GM23338 (cell line): ENCODE results near the gene MGAT4B. TPM values are rescaled to one million over a fixed set of nuclear protein-coding genes. Genes with fewer than 3 reads are reported as not detected.

ENCODE experiments used
- ATAC-seq: fragments of 200-7000 bp; cut with Tn5 transposase; 3 replicates; pipeline ENCODE4 v1.9.1; 2020
- DNase-seq: peaks from one replicate; pipeline ENCODE4 v3.0.0-alpha.2; 2015; ENCODE audit warnings: low spot score
- H2AFZ ChIP-seq: fragments of 200-600 bp; sonication (generic); 2 replicates; pipeline ENCODE4 v1.8.0; 2016; ENCODE audit warnings: antibody characterized with exemption, mild to moderate bottlenecking, moderate library complexity
- H3F3A ChIP-seq: fragments of 200-600 bp; sonication (generic); replicated peaks from 2 replicates; pipeline ENCODE4 v1.8.0; 2017; ENCODE audit warnings: antibody characterized with exemption, mixed run types, low read depth
- H3K27ac ChIP-seq: fragments of 200-600 bp; sonication (generic); 2 replicates; pipeline ENCODE4 v1.6.1; 2016; ENCODE audit warnings: low read depth
- H3K27me3 ChIP-seq: fragments of 200-600 bp; sonication (generic); 2 replicates; pipeline ENCODE4 v1.8.0; 2016; ENCODE audit warnings: mild to moderate bottlenecking, mixed run types, moderate library complexity; ENCODE audit not compliant: insufficient read depth
- H3K36me3 ChIP-seq: fragments of 200-600 bp; sonication (generic); 2 replicates; pipeline ENCODE4 v1.8.0; 2016; ENCODE audit warnings: mild to moderate bottlenecking; ENCODE audit not compliant: insufficient read depth
- H3K4me1 ChIP-seq: fragments of 200-600 bp; sonication (generic); 2 replicates; pipeline ENCODE4 v1.8.0; 2016; ENCODE audit warnings: mild to moderate bottlenecking, moderate library complexity; ENCODE audit not compliant: insufficient read depth
- H3K4me2 ChIP-seq: fragments of 200-600 bp; sonication (generic); 2 replicates; pipeline ENCODE4 v1.7.1; 2017; ENCODE audit warnings: mixed run types
- H3K4me3 ChIP-seq: fragments of 200-600 bp; sonication (generic); 2 replicates; pipeline ENCODE4 v1.6.1; 2016; ENCODE audit warnings: mixed run types
- H3K79me2 ChIP-seq: fragments of 200-600 bp; sonication (generic); replicated peaks from 2 replicates; pipeline ENCODE4 v1.8.0; 2017; ENCODE audit warnings: mild to moderate bottlenecking; ENCODE audit not compliant: insufficient read depth
- H3K9me2 ChIP-seq: fragments of 200-600 bp; sonication (generic); 2 replicates; pipeline ENCODE4 v1.8.0; 2017; ENCODE audit not compliant: insufficient read depth
- H4K20me1 ChIP-seq: fragments of 200-600 bp; sonication (generic); replicated peaks from 2 replicates; pipeline ENCODE4 v1.8.0; 2017; ENCODE audit warnings: mild to moderate bottlenecking; ENCODE audit not compliant: insufficient read depth
- H3K27ac Mint-ChIP-seq: 2 replicates; pipeline ENCODE4 v1.8.0; 2020; ENCODE audit warnings: inconsistent platforms, mild to moderate bottlenecking, moderate library complexity, mixed read lengths
- H3K27me3 Mint-ChIP-seq: 3 replicates; pipeline ENCODE4 v1.8.0; 2022; ENCODE audit warnings: low read depth, mild to moderate bottlenecking, moderate library complexity, mixed read lengths, inconsistent platforms; ENCODE audit not compliant: insufficient read depth, poor library complexity
- H3K36me3 Mint-ChIP-seq: 3 replicates; pipeline ENCODE4 v1.8.0; 2021; ENCODE audit warnings: low read depth, mild to moderate bottlenecking, inconsistent platforms, moderate library complexity, mixed read lengths
- H3K4me1 Mint-ChIP-seq: 3 replicates; pipeline ENCODE4 v1.8.0; 2020; ENCODE audit warnings: mild to moderate bottlenecking, inconsistent platforms, mixed read lengths
- H3K4me3 Mint-ChIP-seq: 3 replicates; pipeline ENCODE4 v1.8.0; 2021; ENCODE audit warnings: moderate library complexity, mild to moderate bottlenecking, inconsistent platforms, mixed read lengths
- H3K9me3 Mint-ChIP-seq: 3 replicates; pipeline ENCODE4 v1.8.0; 2020; ENCODE audit warnings: moderate library complexity, mild to moderate bottlenecking, inconsistent platforms, mixed read lengths
- CREB1 ChIP-seq: fragments of 250-450 bp; sonication (Bioruptor Pico); IDR thresholded peaks from 2 replicates; pipeline ENCODE4 v1.5.0; 2020; ENCODE audit warnings: low read depth, mild to moderate bottlenecking, moderate library complexity
- ETS1 ChIP-seq: IDR thresholded peaks from 2 replicates; pipeline ENCODE4 v1.6.1; 2016; ENCODE audit warnings: antibody characterized with exemption
- EZH2 ChIP-seq: fragments of 200-600 bp; sonication (generic); IDR thresholded peaks from one replicate; pipeline ENCODE4 v1.8.0; 2017; ENCODE audit warnings: antibody characterized with exemption, mild to moderate bottlenecking, low read depth; ENCODE audit not compliant: unreplicated experiment
- EZH2phosphoT487 ChIP-seq: fragments of 200-600 bp; sonication (generic); IDR thresholded peaks from one replicate; pipeline ENCODE4 v1.8.1; 2018; ENCODE audit warnings: antibody characterized with exemption; ENCODE audit not compliant: unreplicated experiment
- JUNB ChIP-seq: IDR thresholded peaks from one replicate; pipeline ENCODE4 v1.6.1; 2016; ENCODE audit warnings: antibody characterized with exemption; ENCODE audit not compliant: unreplicated experiment
- NANOG ChIP-seq: IDR thresholded peaks from 2 replicates; pipeline ENCODE4 v1.6.1; 2016; ENCODE audit warnings: antibody characterized with exemption, borderline replicate concordance
- POLR2AphosphoS5 ChIP-seq: IDR thresholded peaks from 2 replicates; pipeline ENCODE4 v1.6.1; 2016; ENCODE audit warnings: antibody characterized with exemption, low read depth
- REST ChIP-seq: IDR thresholded peaks from one replicate; pipeline ENCODE4 v1.6.1; 2018; ENCODE audit warnings: antibody characterized with exemption; ENCODE audit not compliant: unreplicated experiment
- ZNF114 ChIP-seq: fragments of 250-450 bp; sonication (Bioruptor Pico); IDR thresholded peaks from 2 replicates; pipeline ENCODE4 v1.5.0; 2020; ENCODE audit warnings: mild to moderate bottlenecking, moderate library complexity
- ZNF331 ChIP-seq: fragments of 250-450 bp; sonication (Bioruptor Pico); IDR thresholded peaks from 2 replicates; pipeline ENCODE4 v1.5.0; 2020; ENCODE audit warnings: low read depth, mild to moderate bottlenecking, moderate library complexity
- polyA plus RNA-seq: library from polyadenylated mRNA; unstranded; fragments of >200 nt; fragmentation: Nextera tagmentation; extraction: Ambion mirVana; gene quantifications from 2 replicates; pipeline ENCODE4 v1.2.1, GENCODE V29; 2016
- total RNA-seq: library from RNA; depleted of rRNA; stranded (reverse); fragments of >200 nt; shearing (Covaris generic); gene quantifications from 2 replicates; pipeline ENCODE4 v1.2.3, GENCODE V29; 2014
- TF ChIP-seq, protein P1 (sequence below), 2 experiments: fragments of 200-600 bp in 1 of 2; sonication (generic) in 1 of 2; conservative IDR thresholded peaks; 2 replicates each; pipeline versions ENCODE4 v1.5.1 to v1.6.1; 2016 to 2017; ENCODE audit warnings: antibody characterized with exemption in 2 of 2, low read depth in 2 of 2, mild to moderate bottlenecking in 2 of 2, moderate library complexity in 1 of 2

MGAT4B gene
- total and polyA plus RNA-seq, 2 experiments from 2014 or later: 32.3 to 101 TPM

DNA sequence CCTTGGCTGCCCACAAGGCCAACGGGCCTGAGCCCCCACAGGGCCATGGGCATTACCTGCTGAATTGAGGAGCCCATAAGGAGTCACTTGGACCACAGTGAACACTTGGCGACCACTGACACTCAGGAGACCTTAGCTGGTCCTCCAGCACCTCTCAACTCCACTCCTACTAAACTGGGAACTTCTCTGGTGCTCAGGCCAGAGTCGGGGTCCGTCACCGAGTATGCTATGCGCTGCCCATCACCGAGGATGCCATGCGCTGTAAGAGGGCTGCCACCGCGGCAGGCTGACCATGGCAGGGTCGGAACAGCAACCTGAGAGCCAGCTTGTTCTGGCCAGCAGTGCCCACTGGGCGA is 13.4 kb upstream of the MGAT4B start (continued):
- TF ChIP-seq REST (no peak), EZH2 (no peak)

GRCh38 chr5:179819296-179820126 is 12.8 kb upstream of the MGAT4B start:
- Mint-ChIP-seq H3K4me1 (peaks cover 32% of the 10 kb centered on the region), H3K27ac (peak overlapping the region; percentile 82), H3K4me3 (peak overlapping the region; percentile 63), H3K27me3 (peaks cover 36% of the 10 kb centered on the region), H3K9me3 (no peaks in the 10 kb centered on the region), H3K36me3 (peaks cover 37% of the 10 kb centered on the region)
- Histone ChIP-seq H3K4me1 (peaks cover 31% of the 10 kb centered on the region), H3K27me3 (peaks cover 12% of the 10 kb centered on the region; the same call in 1 of the 2 replicates), H3K27ac (no peak overlapping the region; the same call in 1 of the 2 replicates), H3K79me2 (peaks cover 21% of the 10 kb centered on the region), H3K4me3 (peak overlapping the region; percentile 51), H3K36me3 (peaks cover 7% of the 10 kb centered on the region), H4K20me1 (peaks cover 11% of the 10 kb centered on the region), H2AFZ (no peak overlapping the region; the same call in 1 of the 2 replicates), H3K4me2 (peak overlapping the region; percentile 83), H3F3A (peaks cover 30% of the 10 kb centered on the region), H3K9me2 (no peaks in the 10 kb centered on the region)
- peak; percentile 12 for ATAC-seq
- DNase-seq: peak; percentile 73
- TF ChIP-seq ZNF114 (CRISPR knock-in tag): no peak
- no peak for TF ChIP-seq CREB1
- no peak for TF ChIP-seq ZNF331 (CRISPR knock-in tag)
- TF ChIP-seq NANOG: no peak
- TF ChIP-seq POLR2AphosphoS5: no peak
- TF ChIP-seq EZH2: no peak
- TF ChIP-seq, protein P1, sequence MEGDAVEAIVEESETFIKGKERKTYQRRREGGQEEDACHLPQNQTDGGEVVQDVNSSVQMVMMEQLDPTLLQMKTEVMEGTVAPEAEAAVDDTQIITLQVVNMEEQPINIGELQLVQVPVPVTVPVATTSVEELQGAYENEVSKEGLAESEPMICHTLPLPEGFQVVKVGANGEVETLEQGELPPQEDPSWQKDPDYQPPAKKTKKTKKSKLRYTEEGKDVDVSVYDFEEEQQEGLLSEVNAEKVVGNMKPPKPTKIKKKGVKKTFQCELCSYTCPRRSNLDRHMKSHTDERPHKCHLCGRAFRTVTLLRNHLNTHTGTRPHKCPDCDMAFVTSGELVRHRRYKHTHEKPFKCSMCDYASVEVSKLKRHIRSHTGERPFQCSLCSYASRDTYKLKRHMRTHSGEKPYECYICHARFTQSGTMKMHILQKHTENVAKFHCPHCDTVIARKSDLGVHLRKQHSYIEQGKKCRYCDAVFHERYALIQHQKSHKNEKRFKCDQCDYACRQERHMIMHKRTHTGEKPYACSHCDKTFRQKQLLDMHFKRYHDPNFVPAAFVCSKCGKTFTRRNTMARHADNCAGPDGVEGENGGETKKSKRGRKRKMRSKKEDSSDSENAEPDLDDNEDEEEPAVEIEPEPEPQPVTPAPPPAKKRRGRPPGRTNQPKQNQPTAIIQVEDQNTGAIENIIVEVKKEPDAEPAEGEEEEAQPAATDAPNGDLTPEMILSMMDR (conservative IDR thresholded peaks at IDR 0.05; ENCODE audit: low read depth in 2 of 2): no peak
- no peak for TF ChIP-seq EZH2phosphoT487
- no peak for TF ChIP-seq REST
- no peak for TF ChIP-seq JUNB
- no peak for TF ChIP-seq ETS1
